DOHH2 (cell line): ENCODE measurements around the gene CCDC32.

ENCODE experiments used
- H3F3A ChIP-seq: fragments of 200-600 bp; sonication (generic), shearing (Covaris generic); 2 replicates; pipeline ENCODE4 v1.6.0; 2016; ENCODE audit warnings: antibody characterized with exemption, mild to moderate bottlenecking; ENCODE audit not compliant: control insufficient read depth, insufficient read depth
- H3K27ac ChIP-seq: fragments of 200-600 bp; sonication (generic); 2 replicates; pipeline ENCODE4 v1.5.1; 2014; ENCODE audit warnings: low read depth, mild to moderate bottlenecking, low read length, moderate library complexity
- H3K27me3 ChIP-seq: fragments of 200-600 bp; sonication (generic); 2 replicates; pipeline ENCODE4 v1.6.1; 2014; ENCODE audit warnings: mild to moderate bottlenecking, low read length, mixed read lengths; ENCODE audit not compliant: control insufficient read depth
- H3K36me3 ChIP-seq: fragments of 200-600 bp; sonication (generic); 2 replicates; pipeline ENCODE4 v1.6.1; 2014; ENCODE audit warnings: mild to moderate bottlenecking, low read length, moderate library complexity, mixed read lengths; ENCODE audit not compliant: control insufficient read depth
- H3K4me1 ChIP-seq: fragments of 200-600 bp; sonication (generic); 2 replicates; pipeline ENCODE4 v1.6.1; 2014; ENCODE audit warnings: mild to moderate bottlenecking, low read length, mixed read lengths; ENCODE audit not compliant: control insufficient read depth
- H3K4me2 ChIP-seq: fragments of 200-600 bp; sonication (generic); 2 replicates; pipeline ENCODE4 v1.6.0; 2014; ENCODE audit warnings: mild to moderate bottlenecking, low read length, moderate library complexity
- H3K4me3 ChIP-seq: fragments of 200-600 bp; sonication (generic); 2 replicates; pipeline ENCODE4 v1.5.1; 2014; ENCODE audit warnings: mild to moderate bottlenecking, low read length, mixed read lengths
- H3K79me2 ChIP-seq: fragments of 200-600 bp; sonication (generic); 2 replicates; pipeline ENCODE4 v1.6.1; 2014; ENCODE audit warnings: mild to moderate bottlenecking, low read length, mixed read lengths; ENCODE audit not compliant: control insufficient read depth
- H3K9me2 ChIP-seq: fragments of 200-600 bp; sonication (generic); replicated peaks from 2 replicates; pipeline ENCODE4 v1.6.1; 2014; ENCODE audit warnings: mild to moderate bottlenecking, low read length, mixed read lengths; ENCODE audit not compliant: control insufficient read depth
- H3K9me3 ChIP-seq: fragments of 200-600 bp; sonication (generic); 2 replicates; pipeline ENCODE4 v1.6.1; 2014; ENCODE audit warnings: antibody characterized with exemption, low read length, mixed read lengths; ENCODE audit not compliant: control insufficient read depth, insufficient read depth
- H4K20me1 ChIP-seq: fragments of 200-600 bp; sonication (generic); 2 replicates; pipeline ENCODE4 v1.6.0; 2014; ENCODE audit warnings: low read depth, mild to moderate bottlenecking, antibody characterized with exemption, low read length, moderate library complexity; ENCODE audit not compliant: control insufficient read depth, insufficient read depth
- EZH2phosphoT487 ChIP-seq: fragments of 200-600 bp; sonication (generic); IDR thresholded peaks from 2 replicates; pipeline ENCODE4 v1.6.1; 2017; ENCODE audit warnings: borderline replicate concordance, mild to moderate bottlenecking, antibody characterized with exemption, low read length, moderate library complexity, mixed read lengths
- TF ChIP-seq, protein P1 (sequence below): fragments of 200-600 bp; sonication (generic); IDR thresholded peaks from one replicate; pipeline ENCODE4 v1.5.1; 2014; ENCODE audit warnings: antibody characterized with exemption, mild to moderate bottlenecking, low read depth, low read length; ENCODE audit not compliant: poor library complexity, severe bottlenecking

Gene CCDC32

DNA sequence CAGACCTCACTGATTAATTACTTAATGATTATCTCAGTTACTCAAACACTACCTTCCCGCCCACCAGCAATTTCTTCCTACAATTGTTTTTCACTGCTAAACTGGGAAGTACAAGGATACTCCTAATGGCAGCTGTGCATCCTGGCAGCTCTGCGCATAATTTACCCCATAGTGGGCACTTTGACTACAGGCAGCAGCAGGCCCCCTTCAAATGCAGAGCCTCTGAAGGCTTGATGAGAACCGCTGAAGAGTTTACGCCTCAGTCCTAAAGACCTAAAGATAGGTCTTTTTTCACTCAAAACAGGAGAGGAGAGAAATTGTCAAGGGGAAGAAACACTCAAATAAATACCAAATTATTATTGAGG, 10.7 kb downstream of the CCDC32 start:
- H3F3A ChIP-seq: no peaks in the 10 kb centered on the region
- peaks cover 14% of the 10 kb centered on the region for H3K36me3 ChIP-seq
- peak overlapping the region; percentile 51; the same call in 1 of the 2 replicates for H3K4me2 ChIP-seq
- H3K27me3 ChIP-seq: no peaks in the 10 kb centered on the region
- H3K4me1 ChIP-seq: peaks cover 36% of the 10 kb centered on the region
- TF ChIP-seq, protein P1, sequence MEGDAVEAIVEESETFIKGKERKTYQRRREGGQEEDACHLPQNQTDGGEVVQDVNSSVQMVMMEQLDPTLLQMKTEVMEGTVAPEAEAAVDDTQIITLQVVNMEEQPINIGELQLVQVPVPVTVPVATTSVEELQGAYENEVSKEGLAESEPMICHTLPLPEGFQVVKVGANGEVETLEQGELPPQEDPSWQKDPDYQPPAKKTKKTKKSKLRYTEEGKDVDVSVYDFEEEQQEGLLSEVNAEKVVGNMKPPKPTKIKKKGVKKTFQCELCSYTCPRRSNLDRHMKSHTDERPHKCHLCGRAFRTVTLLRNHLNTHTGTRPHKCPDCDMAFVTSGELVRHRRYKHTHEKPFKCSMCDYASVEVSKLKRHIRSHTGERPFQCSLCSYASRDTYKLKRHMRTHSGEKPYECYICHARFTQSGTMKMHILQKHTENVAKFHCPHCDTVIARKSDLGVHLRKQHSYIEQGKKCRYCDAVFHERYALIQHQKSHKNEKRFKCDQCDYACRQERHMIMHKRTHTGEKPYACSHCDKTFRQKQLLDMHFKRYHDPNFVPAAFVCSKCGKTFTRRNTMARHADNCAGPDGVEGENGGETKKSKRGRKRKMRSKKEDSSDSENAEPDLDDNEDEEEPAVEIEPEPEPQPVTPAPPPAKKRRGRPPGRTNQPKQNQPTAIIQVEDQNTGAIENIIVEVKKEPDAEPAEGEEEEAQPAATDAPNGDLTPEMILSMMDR: no peak
- no peak for TF ChIP-seq EZH2phosphoT487
- no peaks in the 10 kb centered on the region for H4K20me1 ChIP-seq
- H3K27ac ChIP-seq: no peak overlapping the region
- H3K9me3 ChIP-seq: no peaks in the 10 kb centered on the region
- no peaks in the 10 kb centered on the region for H3K79me2 ChIP-seq
- no peaks in the 10 kb centered on the region for H3K9me2 ChIP-seq
- no peak overlapping the region for H3K4me3 ChIP-seq

DNA sequence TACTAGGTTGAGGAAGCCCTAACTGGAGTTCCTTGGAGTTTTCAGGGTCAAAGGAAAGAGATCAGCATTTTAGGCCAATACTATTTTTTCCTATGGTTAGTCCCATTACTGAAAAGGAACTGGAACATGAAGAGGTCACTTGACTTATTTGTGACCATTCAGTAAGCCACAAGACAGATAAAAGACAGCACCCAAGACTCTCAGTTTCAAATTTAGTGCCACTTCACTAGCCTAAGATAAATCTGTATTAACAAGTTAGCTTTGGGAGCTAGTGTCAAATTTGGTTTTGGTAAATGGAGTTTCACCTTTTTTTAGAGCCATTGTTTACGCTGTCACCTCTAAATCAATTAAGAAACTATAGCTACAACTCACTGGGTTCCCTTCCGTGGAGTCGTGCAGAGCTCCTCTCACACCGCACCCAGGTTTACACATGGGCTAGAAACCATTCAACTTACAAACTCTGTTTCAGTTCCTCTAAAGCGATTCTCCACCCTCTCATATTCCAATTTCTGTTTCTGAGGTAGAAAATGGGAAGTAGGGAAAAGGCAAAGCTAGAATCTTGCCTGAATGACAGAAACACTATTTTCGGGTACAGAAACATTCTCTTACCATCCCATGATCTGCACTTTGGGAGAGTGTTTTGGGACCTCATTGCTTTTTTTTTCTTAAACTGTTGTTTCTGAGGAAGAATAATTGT, 14.4 kb downstream of the CCDC32 start:
- Histone ChIP-seq H3K9me3 (no peaks in the 10 kb centered on the region), H3K4me1 (peaks cover 29% of the 10 kb centered on the region), H3K27me3 (no peaks in the 10 kb centered on the region), H3K4me3 (0 out of 2 replicates have a peak overlapping the region, but pooled peaks have one; percentile 10), H3K36me3 (peaks cover 7% of the 10 kb centered on the region), H4K20me1 (no peaks in the 10 kb centered on the region), H3K4me2 (peak overlapping the region; percentile 7), H3K79me2 (no peaks in the 10 kb centered on the region), H3K27ac (no peak overlapping the region), H3K9me2 (no peaks in the 10 kb centered on the region), H3F3A (no peaks in the 10 kb centered on the region)
- no peak for TF ChIP-seq EZH2phosphoT487
- TF ChIP-seq, protein P1: no peak

DNA sequence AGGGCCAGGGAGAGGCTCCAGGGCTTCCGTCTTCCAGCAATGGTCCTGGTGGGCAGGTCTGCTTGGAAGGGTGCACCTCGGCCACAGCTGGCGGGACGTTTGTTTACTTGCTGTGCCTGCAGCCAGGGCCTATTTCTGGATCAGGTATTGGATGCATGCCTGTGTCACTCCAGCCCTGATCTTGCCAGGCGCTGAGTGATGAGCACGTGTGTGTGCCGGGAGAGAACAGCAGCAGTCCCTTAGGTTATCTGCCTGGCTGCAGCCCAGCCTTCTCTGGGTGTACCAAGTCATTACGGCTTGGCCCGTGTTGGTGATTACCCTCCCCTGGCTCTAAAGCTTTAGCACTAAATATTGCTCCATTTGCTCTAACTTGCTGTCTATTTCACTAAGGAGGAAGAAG, 14.9 kb downstream of the CCDC32 start:
- TF ChIP-seq EZH2phosphoT487: no peak
- TF ChIP-seq, protein P1: no peak
- Histone ChIP-seq H3K4me2 (no peak overlapping the region), H3K4me1 (peaks cover 29% of the 10 kb centered on the region), H3K79me2 (no peaks in the 10 kb centered on the region), H4K20me1 (no peaks in the 10 kb centered on the region), H3K4me3 (no peak overlapping the region), H3K9me2 (no peaks in the 10 kb centered on the region), H3K27ac (no peak overlapping the region), H3K36me3 (peaks cover 6% of the 10 kb centered on the region), H3K9me3 (no peaks in the 10 kb centered on the region), H3K27me3 (no peaks in the 10 kb centered on the region), H3F3A (no peaks in the 10 kb centered on the region)
